HG03175 (cell line): ENCODE measurements around the gene PTPN22.

Source experiments
- ATAC-seq: cut with Tn5 transposase; IDR thresholded peaks from one replicate; pipeline ENCODE4 v1.9.1; 2021; ENCODE audit warnings: mild to moderate bottlenecking, moderate library complexity; ENCODE audit not compliant: unreplicated experiment

Gene PTPN22

DNA sequence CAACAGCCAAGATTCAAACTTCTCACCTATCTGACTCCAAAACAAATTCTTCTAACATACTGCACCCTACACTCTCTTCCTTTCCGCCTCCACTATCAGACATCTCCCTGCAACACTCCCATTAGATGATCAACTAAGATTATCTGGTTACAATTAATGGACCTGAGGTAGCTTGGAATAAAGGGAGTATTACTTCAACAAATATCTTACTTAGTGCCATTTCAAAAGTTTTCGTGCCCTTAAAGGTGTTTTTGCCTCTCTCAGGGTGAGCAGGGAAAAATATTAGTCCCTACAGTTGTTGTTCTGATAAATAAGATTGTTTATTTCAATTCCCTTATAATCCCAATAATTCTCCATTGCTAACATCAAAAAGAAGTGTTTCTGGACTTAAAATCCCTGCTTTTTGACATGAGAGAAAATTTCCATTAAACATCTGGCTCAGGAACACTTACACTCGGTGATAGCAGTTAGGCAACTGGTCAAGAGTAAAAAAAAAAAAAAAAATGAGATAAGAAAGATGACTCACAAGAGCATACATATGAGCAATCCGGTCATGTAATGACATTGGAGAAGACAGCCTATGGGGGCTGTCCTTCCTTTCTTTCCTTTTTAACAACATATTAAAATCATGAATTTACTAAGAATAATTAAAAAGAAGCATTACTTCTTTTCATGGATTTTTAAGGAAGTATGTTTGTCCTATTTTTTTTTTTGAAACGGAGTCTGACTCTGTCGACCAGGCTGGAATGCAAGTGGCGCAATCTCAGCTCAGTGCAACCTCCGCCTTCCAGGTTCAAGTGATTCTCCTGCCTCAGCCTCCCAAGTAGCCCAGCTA is 66.9 kb downstream of the PTPN22 start:
- ATAC-seq: no peak

DNA sequence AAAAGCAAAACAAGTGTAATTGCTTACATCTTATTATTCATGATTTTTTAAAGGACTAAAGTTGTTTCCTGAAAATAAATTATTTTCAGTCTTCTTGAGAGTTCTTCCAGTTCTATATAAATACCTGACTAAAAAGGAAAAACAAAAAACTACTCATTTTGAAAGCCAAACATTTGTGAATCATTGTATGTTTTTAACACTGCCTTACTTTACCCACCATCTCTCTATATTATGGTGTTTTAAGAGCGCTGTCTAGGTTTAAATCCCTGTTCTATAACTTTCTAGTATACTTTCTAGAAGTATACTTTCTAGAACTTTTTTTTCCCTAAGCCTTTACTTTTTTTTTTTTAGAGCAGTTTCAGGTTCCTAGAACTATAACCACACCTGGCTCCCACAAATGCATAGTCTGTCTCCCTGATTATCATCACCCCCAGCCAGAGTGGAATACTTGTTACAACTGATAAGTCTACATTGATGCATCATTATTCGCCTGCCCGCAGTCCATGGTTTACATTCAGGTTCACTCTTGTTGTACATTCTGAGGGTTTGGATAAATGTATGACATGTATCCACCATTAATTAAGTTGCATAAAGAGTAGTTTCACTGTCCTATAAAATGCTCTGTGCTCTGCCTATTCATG is 69.0 kb downstream of the PTPN22 start:
- no peak for ATAC-seq

DNA sequence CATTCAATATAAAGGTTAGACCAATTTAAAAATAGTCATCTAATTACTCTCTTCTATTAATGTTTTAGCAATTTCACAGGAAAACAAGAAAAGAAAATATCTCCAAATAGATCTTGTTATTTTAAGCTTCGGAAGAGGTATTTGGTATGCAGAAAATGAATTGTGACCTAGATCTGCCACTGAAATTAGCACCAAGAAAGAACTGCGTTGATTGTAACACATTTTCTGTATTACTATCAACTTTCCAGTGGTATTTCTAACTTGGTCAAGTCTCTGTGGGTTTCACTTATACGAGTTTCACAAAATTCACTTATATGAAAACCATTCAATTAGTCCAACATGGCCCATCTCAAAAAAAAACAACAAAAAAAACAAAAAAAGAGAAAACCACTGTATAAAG is 71.0 kb downstream of the PTPN22 start:
- no peak for ATAC-seq

GRCh38 chr1:113797472-113797871 is 74.0 kb downstream of the PTPN22 start:
- ATAC-seq: no peak

DNA sequence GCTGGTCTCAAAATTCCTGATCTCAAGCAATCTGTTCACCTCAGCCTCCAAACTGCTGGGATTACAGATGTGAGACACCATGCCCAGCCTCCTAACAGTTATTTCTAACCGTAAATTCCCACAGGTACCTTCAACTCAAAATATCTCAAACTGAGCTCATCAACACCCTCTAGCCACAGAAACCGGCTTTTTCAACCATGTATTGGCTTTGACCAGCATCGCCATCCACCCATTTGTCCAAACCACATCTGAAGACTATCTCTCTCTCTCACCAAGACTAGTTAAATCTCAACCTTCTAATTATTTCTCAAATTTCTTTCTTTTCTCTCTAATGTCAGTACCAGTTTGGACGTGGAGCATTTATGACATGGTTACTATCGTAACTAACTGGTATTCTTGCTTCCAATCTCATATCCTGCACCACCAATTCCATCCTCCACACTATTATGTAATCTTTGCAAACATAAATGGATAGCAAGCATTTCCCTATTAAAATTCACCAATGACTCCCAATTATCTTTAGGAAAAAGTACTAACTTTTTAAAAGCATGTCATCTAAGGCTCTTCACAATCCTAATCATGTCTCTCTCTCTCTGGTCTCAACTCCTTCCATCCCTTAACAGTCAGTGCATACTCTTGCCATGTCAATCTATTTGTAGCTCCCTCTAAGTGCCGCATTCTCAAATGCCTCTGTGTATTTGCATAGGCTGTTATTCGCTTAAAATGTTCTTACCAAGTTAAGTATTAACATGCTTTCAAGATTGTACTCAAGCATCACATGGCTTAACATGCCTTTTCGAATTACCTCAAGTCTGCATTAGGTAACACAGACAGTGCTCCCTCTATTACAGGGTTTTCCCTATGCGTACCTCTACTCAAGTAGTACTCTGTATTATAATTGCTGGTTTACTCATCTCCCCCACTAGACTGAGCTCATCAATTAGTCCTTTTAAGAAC is 77.4 kb downstream of the PTPN22 start:
- no peak for ATAC-seq

GRCh38 chr1:113792986-113793385 is 78.5 kb downstream of the PTPN22 start:
- ATAC-seq: no peak

- no peak for ATAC-seq
Measured at GRCh38 chr1:113792471-113792870, 79.0 kb downstream of the PTPN22 start.

GRCh38 chr1:113788802-113789201 is 82.7 kb downstream of the PTPN22 start:
- no peak for ATAC-seq

- ATAC-seq: no peak
Measured at GRCh38 chr1:113787663-113788062, 83.8 kb downstream of the PTPN22 start.

GRCh38 chr1:113786069-113786468 is 85.4 kb downstream of the PTPN22 start:
- no peak for ATAC-seq

DNA sequence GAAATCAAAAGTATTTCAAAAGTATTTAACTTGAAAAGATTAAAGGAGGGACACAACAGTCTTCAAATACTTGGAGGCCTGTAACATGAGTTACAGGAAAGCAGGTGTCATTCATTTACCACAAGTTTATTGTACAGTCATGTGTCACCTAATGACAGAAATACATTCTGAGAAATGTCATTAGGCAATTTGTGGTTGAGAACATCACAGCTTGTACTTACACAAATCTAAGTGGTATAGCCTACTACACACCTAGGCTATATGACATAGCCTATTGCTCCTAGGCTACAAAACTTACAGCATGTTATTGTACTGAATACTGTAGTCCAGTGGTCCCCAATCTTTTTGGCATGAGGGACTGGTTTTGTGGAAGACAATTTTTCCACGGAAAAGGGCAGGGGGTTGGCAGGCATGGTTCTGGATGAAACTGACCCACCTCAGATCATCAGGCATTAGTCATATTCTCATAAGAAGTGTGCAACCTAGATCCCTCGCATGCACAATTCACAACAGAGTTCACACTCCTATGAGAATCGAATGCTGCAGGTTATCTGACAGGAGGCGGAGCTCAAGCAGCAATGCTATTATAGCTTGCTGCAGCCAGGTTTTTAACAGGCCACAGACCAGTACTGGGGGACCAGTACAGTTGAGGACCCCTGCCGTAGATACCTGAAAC is 87.3 kb downstream of the PTPN22 start:
- ATAC-seq: peak; percentile 81

- ATAC-seq: peak; percentile 86
Measured at GRCh38 chr1:113783254-113784103, 88.0 kb downstream of the PTPN22 start.

- ATAC-seq: no peak
Measured at GRCh38 chr1:113782406-113782805, 89.1 kb downstream of the PTPN22 start.

DNA sequence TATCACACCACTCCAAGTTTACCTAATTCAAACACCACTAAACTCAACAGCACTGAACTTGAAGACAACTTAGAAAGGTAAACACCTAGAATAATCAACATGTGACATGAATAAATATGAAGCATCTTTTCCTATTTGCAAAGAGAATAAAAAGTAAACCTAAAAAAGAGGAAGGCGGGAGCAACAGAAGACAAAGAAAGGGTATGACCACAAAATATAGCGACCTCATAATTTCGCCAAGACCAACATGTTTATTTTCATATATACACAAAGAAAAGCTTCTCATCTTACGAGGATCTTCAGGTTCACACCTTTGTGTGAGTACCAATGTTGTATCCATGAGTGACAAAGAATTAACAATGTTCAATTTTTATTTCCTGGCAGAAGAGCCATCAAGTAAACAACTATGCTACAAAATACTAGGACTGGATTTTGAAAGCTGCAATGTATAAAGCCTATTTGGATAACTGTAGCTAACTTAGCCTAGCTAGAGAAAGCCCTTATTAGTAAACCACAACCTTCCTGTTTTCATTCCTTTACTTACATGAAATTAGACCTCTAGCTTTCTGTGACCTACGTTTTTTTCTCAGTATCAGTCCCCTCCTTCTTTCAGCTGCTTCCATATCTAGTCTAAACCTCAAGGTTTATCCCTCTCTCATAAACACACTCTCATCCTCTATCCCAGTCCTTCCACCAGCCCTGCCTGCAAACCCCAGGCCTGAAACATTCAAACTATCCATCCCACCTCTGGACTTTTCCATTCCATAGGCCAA is 91.0 kb downstream of the PTPN22 start:
- no peak for ATAC-seq

GRCh38 chr1:113779542-113779941 is 92.0 kb downstream of the PTPN22 start:
- no peak for ATAC-seq

DNA sequence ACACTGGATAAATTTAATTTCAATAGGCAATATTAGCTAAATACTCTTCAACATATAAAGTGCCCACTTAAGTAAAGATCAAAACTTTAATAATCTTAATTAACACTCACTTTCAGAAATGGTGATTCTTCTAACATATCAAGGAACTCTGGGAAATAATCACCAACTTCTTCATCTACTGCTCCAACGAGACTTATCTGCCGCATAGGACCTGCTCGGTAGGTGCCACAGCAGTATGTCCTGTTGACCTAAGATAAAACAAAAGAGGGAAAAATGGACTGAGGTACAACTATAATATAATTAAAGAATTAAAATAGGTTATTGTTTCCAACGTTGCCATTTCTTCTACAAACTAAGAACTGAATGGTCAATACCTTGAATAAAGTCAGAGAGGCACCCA is 94.0 kb downstream of the PTPN22 start:
- no peak for ATAC-seq

GRCh38 chr1:113770031-113770430 is 101.5 kb downstream of the PTPN22 start:
- ATAC-seq: no peak

GRCh38 chr1:113769601-113769970 is 101.9 kb downstream of the PTPN22 start:
- no peak for ATAC-seq

DNA sequence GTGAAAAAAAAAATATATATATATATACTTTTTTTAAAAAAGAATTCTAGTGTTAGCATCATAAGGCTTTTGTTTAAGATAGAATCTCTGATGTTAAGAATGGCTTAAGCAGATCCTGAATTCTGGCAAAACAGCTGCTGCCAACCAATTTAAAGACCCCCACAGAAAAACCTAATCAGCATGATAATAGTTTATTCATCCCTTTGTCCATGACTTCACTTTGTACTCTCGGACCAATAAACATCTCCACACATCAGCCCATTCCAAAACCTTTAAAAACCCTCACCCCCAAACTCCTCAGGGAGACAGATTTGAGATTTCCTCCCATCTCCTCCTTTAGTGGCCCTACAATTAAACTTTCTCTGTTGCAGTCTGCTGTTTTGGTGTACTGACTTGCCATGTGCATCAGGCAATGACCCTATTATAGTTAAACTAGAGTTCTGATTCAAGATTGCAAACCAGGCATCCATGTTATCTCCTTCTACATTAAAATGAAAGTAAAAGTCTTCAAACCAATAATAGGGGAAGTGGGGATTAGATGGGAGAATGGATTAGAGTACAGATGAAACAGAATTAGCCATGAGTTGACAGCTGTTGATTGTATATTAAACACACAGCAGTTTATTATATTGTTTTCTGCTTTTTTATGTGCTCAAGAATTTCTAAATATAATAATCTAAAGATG is 102.5 kb downstream of the PTPN22 start:
- ATAC-seq: no peak
